ENCODE measurements around the gene GAL3ST2.

DNA sequence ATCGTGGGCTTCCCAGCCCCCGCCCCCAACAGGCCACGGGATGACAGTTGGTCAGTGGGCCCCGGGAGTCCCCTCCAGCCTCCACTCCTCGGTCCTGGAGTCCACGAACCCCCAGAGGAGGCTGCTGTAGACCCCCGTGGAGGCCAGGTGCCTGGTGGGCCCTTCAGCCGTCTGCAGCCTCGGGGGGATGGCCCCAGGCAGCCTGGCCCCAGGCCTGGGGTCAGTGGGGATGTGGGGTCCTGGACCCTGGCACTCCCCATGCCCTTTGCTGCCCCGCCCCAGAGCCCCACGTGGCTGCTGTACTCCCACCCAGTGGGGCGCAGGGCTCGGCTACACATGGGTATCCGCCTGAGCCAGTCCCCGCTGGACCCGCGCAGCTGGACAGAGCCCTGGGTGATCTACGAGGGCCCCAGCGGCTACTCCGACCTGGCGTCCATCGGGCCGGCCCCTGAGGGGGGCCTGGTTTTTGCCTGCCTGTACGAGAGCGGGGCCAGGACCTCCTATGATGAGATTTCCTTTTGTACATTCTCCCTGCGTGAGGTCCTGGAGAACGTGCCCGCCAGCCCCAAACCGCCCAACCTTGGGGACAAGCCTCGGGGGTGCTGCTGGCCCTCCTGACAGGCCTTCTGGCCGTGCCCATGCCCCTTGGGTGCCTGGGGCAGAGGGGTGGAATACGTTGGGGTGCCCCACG, 40.0 kb downstream of the GAL3ST2 start:
- TF ChIP-seq, protein P1, sequence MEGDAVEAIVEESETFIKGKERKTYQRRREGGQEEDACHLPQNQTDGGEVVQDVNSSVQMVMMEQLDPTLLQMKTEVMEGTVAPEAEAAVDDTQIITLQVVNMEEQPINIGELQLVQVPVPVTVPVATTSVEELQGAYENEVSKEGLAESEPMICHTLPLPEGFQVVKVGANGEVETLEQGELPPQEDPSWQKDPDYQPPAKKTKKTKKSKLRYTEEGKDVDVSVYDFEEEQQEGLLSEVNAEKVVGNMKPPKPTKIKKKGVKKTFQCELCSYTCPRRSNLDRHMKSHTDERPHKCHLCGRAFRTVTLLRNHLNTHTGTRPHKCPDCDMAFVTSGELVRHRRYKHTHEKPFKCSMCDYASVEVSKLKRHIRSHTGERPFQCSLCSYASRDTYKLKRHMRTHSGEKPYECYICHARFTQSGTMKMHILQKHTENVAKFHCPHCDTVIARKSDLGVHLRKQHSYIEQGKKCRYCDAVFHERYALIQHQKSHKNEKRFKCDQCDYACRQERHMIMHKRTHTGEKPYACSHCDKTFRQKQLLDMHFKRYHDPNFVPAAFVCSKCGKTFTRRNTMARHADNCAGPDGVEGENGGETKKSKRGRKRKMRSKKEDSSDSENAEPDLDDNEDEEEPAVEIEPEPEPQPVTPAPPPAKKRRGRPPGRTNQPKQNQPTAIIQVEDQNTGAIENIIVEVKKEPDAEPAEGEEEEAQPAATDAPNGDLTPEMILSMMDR (conservative IDR thresholded peaks at IDR 0.05; ENCODE audit: low read length) = no peak
- TF ChIP-seq EZH2phosphoT487 (IDR thresholded peaks at IDR 0.05; ENCODE audit: borderline replicate concordance, low read depth, low read length) = no peak
